ENCODE results near the gene UNC5B.

Gene UNC5B

GRCh38 chr10:71283410-71283809 is 71.0 kb downstream of the UNC5B start:
- no peak for DNase-seq (ENCODE audit: insufficient read length, low spot score)
- no peak for FAIRE-seq

GRCh38 chr10:71283876-71284275 is 71.5 kb downstream of the UNC5B start:
- no peak for FAIRE-seq
- DNase-seq (ENCODE audit: insufficient read length, low spot score), result no peak

More at GRCh38 chr10:71283410-71283809, 71.0 kb downstream of the UNC5B start:
- TF ChIP-seq POU2F2 (IDR thresholded peaks at IDR 0.05; ENCODE audit: low read depth, low read length), result no peak

GRCh38 chr10:71284544-71285179 is 72.3 kb downstream of the UNC5B start:
- TF ChIP-seq POU2F2 (IDR thresholded peaks at IDR 0.05; ENCODE audit: low read depth, low read length) (no peak), PAX5 (IDR thresholded peaks at IDR 0.05; ENCODE audit: insufficient read depth, low read length, severe bottlenecking) (no peak), SPI1 (IDR thresholded peaks at IDR 0.05; ENCODE audit: low read depth, low read length) (no peak), TAF1 (IDR thresholded peaks at IDR 0.05; ENCODE audit: low read depth, low read length) (no peak), POLR2AphosphoS5 (IDR thresholded peaks at IDR 0.05; ENCODE audit: low read depth, low read length) (no peak), POLR2A (IDR thresholded peaks at IDR 0.05; ENCODE audit: low read depth, low read length) (no peak)
- FAIRE-seq (no peak), DNase-seq (ENCODE audit: insufficient read length, low spot score) (no peak)

More at GRCh38 chr10:71283876-71284275, 71.5 kb downstream of the UNC5B start:
- TF ChIP-seq POLR2A (IDR thresholded peaks at IDR 0.05; ENCODE audit: low read depth, low read length) (no peak), POLR2AphosphoS5 (IDR thresholded peaks at IDR 0.05; ENCODE audit: low read depth, low read length) (no peak), SPI1 (IDR thresholded peaks at IDR 0.05; ENCODE audit: low read depth, low read length) (no peak), PAX5 (IDR thresholded peaks at IDR 0.05; ENCODE audit: insufficient read depth, low read length, severe bottlenecking) (no peak), POU2F2 (IDR thresholded peaks at IDR 0.05; ENCODE audit: low read depth, low read length) (no peak), TAF1 (IDR thresholded peaks at IDR 0.05; ENCODE audit: low read depth, low read length) (no peak)

- TF ChIP-seq POLR2A (IDR thresholded peaks at IDR 0.05; ENCODE audit: low read depth, low read length) (no peak), POU2F2 (IDR thresholded peaks at IDR 0.05; ENCODE audit: low read depth, low read length) (no peak), PAX5 (IDR thresholded peaks at IDR 0.05; ENCODE audit: insufficient read depth, low read length, severe bottlenecking) (no peak), TAF1 (IDR thresholded peaks at IDR 0.05; ENCODE audit: low read depth, low read length) (no peak), SPI1 (IDR thresholded peaks at IDR 0.05; ENCODE audit: low read depth, low read length) (no peak)
- FAIRE-seq (peak; percentile 76), DNase-seq (ENCODE audit: insufficient read length, low spot score) (peak; percentile 79)
Observed at GRCh38 chr10:71285180-71285545, 72.8 kb downstream of the UNC5B start.

- FAIRE-seq, result no peak
Observed at GRCh38 chr10:71285986-71286385, 73.6 kb downstream of the UNC5B start.

GRCh38 chr10:71286521-71287294 is 74.3 kb downstream of the UNC5B start:
- DNase-seq (ENCODE audit: insufficient read length, low spot score) (no peak), FAIRE-seq (no peak)
- TF ChIP-seq PAX5 (IDR thresholded peaks at IDR 0.05; ENCODE audit: insufficient read depth, low read length, severe bottlenecking) (no peak), POLR2A (IDR thresholded peaks at IDR 0.05; ENCODE audit: low read depth, low read length) (no peak), POU2F2 (IDR thresholded peaks at IDR 0.05; ENCODE audit: low read depth, low read length) (no peak), TAF1 (IDR thresholded peaks at IDR 0.05; ENCODE audit: low read depth, low read length) (no peak), SPI1 (IDR thresholded peaks at IDR 0.05; ENCODE audit: low read depth, low read length) (no peak), POLR2AphosphoS5 (IDR thresholded peaks at IDR 0.05; ENCODE audit: low read depth, low read length) (no peak)

More at GRCh38 chr10:71285986-71286385, 73.6 kb downstream of the UNC5B start:
- DNase-seq (ENCODE audit: insufficient read length, low spot score), result no peak
- TF ChIP-seq POLR2A (IDR thresholded peaks at IDR 0.05; ENCODE audit: low read depth, low read length), result no peak
- TF ChIP-seq POU2F2 (IDR thresholded peaks at IDR 0.05; ENCODE audit: low read depth, low read length), result no peak
- no peak for TF ChIP-seq TAF1 (IDR thresholded peaks at IDR 0.05; ENCODE audit: low read depth, low read length)
- TF ChIP-seq SPI1 (IDR thresholded peaks at IDR 0.05; ENCODE audit: low read depth, low read length), result no peak

GRCh38 chr10:71287456-71287855 is 75.1 kb downstream of the UNC5B start:
- no peak for TF ChIP-seq TAF1 (IDR thresholded peaks at IDR 0.05; ENCODE audit: low read depth, low read length)
- no peak for TF ChIP-seq PAX5 (IDR thresholded peaks at IDR 0.05; ENCODE audit: insufficient read depth, low read length, severe bottlenecking)
- TF ChIP-seq POU2F2 (IDR thresholded peaks at IDR 0.05; ENCODE audit: low read depth, low read length), result no peak
- DNase-seq (ENCODE audit: insufficient read length, low spot score) (no peak), FAIRE-seq (no peak)

- FAIRE-seq (no peak), DNase-seq (ENCODE audit: insufficient read length, low spot score) (no peak)
- TF ChIP-seq TAF1 (IDR thresholded peaks at IDR 0.05; ENCODE audit: low read depth, low read length), result no peak
- no peak for TF ChIP-seq SPI1 (IDR thresholded peaks at IDR 0.05; ENCODE audit: low read depth, low read length)
- TF ChIP-seq POU2F2 (IDR thresholded peaks at IDR 0.05; ENCODE audit: low read depth, low read length), result no peak
- no peak for TF ChIP-seq POLR2A (IDR thresholded peaks at IDR 0.05; ENCODE audit: low read depth, low read length)
- no peak for TF ChIP-seq PAX5 (IDR thresholded peaks at IDR 0.05; ENCODE audit: insufficient read depth, low read length, severe bottlenecking)
- no peak for TF ChIP-seq POLR2AphosphoS5 (IDR thresholded peaks at IDR 0.05; ENCODE audit: low read depth, low read length)
Observed at GRCh38 chr10:71288461-71288860, 76.1 kb downstream of the UNC5B start.

- TF ChIP-seq POLR2A (IDR thresholded peaks at IDR 0.05; ENCODE audit: low read depth, low read length) (no peak), SPI1 (IDR thresholded peaks at IDR 0.05; ENCODE audit: low read depth, low read length) (no peak), POLR2AphosphoS5 (IDR thresholded peaks at IDR 0.05; ENCODE audit: low read depth, low read length) (no peak), PAX5 (IDR thresholded peaks at IDR 0.05; ENCODE audit: insufficient read depth, low read length, severe bottlenecking) (no peak), POU2F2 (IDR thresholded peaks at IDR 0.05; ENCODE audit: low read depth, low read length) (no peak), TAF1 (IDR thresholded peaks at IDR 0.05; ENCODE audit: low read depth, low read length) (no peak)
- DNase-seq (ENCODE audit: insufficient read length, low spot score) (no peak), FAIRE-seq (no peak)
Observed at GRCh38 chr10:71289421-71290130, 77.2 kb downstream of the UNC5B start.
